HL-60 (cell line): ENCODE results near the gene TM7SF3.
"Not testable (repeated sequence)": the region's sequence is repeated elsewhere in the genome, so short reads cannot be mapped to it uniquely, and the experiment has no call there.

ENCODE experiments used
- DNase-seq, 2 experiments: peaks; one replicate each; pipeline ENCODE4 v3.0.0-alpha.2; 2010 to 2020; ENCODE audit warnings: low read depth in 1 of 2, low spot score in 1 of 2
- H3K27ac ChIP-seq: fragments of 250-450 bp; sonication (Bioruptor Pico); replicated peaks from 2 replicates; pipeline ENCODE4 v1.5.1; 2020; ENCODE audit warnings: mild to moderate bottlenecking, moderate library complexity
- H3K27me3 ChIP-seq: fragments of 250-450 bp; sonication (Bioruptor Pico); 2 replicates; pipeline ENCODE4 v1.5.1; 2021; ENCODE audit warnings: mild to moderate bottlenecking, moderate library complexity; ENCODE audit not compliant: insufficient read depth, poor library complexity, severe bottlenecking
- H3K4me3 ChIP-seq: replicated peaks from 2 replicates; pipeline ENCODE4 v1.5.1; 2011; ENCODE audit warnings: mild to moderate bottlenecking, control low read depth, low read length; ENCODE audit not compliant: insufficient read depth
- CTCF ChIP-seq: IDR thresholded peaks from one replicate; pipeline ENCODE4 v1.5.1; 2011; ENCODE audit warnings: low read length, control low read depth, inconsistent platforms; ENCODE audit not compliant: insufficient read depth
- GABPA ChIP-seq: IDR thresholded peaks from 2 replicates; pipeline ENCODE4 v1.6.1; 2012; ENCODE audit warnings: low read depth
- POLR2AphosphoS5 ChIP-seq: IDR thresholded peaks from 2 replicates; pipeline ENCODE4 v1.6.1; 2012; ENCODE audit warnings: low read depth
- SPI1 ChIP-seq: IDR thresholded peaks from 2 replicates; pipeline ENCODE4 v1.6.1; 2012; ENCODE audit warnings: low read depth, mild to moderate bottlenecking, borderline replicate concordance
- TF ChIP-seq, protein P1 (sequence below): IDR thresholded peaks from 2 replicates; pipeline ENCODE4 v1.6.1; 2012; ENCODE audit warnings: low read depth; ENCODE audit not compliant: insufficient replicate concordance

TM7SF3 gene

GRCh38 chr12:27018037-27018436 is 3.9 kb upstream of the TM7SF3 start:
- H3K4me3 ChIP-seq: no peak overlapping the region
- no peaks in the 10 kb centered on the region for H3K27me3 ChIP-seq
- TF ChIP-seq SPI1 (no peak), CTCF (no peak), GABPA (no peak), POLR2AphosphoS5 (no peak)
- TF ChIP-seq, protein P1, sequence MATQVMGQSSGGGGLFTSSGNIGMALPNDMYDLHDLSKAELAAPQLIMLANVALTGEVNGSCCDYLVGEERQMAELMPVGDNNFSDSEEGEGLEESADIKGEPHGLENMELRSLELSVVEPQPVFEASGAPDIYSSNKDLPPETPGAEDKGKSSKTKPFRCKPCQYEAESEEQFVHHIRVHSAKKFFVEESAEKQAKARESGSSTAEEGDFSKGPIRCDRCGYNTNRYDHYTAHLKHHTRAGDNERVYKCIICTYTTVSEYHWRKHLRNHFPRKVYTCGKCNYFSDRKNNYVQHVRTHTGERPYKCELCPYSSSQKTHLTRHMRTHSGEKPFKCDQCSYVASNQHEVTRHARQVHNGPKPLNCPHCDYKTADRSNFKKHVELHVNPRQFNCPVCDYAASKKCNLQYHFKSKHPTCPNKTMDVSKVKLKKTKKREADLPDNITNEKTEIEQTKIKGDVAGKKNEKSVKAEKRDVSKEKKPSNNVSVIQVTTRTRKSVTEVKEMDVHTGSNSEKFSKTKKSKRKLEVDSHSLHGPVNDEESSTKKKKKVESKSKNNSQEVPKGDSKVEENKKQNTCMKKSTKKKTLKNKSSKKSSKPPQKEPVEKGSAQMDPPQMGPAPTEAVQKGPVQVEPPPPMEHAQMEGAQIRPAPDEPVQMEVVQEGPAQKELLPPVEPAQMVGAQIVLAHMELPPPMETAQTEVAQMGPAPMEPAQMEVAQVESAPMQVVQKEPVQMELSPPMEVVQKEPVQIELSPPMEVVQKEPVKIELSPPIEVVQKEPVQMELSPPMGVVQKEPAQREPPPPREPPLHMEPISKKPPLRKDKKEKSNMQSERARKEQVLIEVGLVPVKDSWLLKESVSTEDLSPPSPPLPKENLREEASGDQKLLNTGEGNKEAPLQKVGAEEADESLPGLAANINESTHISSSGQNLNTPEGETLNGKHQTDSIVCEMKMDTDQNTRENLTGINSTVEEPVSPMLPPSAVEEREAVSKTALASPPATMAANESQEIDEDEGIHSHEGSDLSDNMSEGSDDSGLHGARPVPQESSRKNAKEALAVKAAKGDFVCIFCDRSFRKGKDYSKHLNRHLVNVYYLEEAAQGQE: no peak
- DNase-seq: peak in 1 of 2 experiments; percentile 37
- H3K27ac ChIP-seq: peak overlapping the region; percentile 95

DNA sequence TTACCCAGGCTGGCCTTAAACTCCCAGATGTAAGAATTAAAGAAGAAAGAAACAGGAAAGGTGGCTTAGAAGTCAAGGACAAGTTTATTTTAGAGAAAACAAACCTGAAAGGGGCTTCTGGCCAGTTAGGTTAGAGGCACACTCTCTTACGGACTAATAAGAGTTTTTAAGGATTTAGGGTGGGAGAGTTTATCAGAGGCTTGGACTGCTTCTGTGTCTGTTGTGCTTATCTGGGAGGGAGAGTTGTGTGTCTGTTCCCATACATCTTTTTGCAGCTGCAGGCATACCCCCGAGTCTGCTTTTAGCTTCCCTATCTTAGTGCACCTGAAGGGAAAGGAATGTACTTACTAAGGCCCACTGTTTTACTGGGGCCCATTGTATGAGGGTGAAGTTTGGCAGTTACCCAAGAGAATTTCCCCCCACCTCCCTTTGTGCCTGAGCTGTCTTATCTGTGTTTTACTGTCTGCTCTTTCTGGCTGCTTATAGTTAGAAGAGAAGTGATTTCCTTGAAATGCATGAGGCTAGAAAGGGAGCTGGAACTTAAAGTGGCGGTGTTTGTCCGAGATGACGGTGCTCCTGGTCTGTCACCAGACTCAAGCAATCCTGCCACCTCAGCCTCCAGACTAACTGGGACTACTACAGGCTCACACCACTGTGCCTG is 3.1 kb upstream of the TM7SF3 start:
- peak overlapping the region; percentile 95 for H3K27ac ChIP-seq
- DNase-seq, H3K27me3 ChIP-seq, H3K4me3 ChIP-seq: not testable (repeated sequence)

DNA sequence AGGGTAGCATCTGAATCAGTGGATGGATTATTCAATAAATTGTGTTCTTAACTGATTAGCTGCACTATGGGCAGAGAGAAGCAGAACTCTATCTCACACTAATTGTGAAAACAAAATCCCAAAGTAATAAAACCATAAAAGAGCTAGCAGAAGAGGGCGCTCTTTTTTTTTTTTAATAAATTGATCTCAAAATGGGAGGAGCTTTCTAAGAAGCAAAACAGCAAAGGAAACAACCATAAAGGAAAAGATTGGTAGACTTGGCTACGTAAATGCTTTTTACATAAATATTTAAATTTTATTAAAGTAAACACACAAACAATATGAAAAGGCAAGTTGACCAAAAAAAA is 1.5 kb upstream of the TM7SF3 start:
- Histone ChIP-seq H3K27me3 (no peaks in the 10 kb centered on the region), H3K4me3 (no peak overlapping the region), H3K27ac (peak overlapping the region; percentile 95)
- TF ChIP-seq POLR2AphosphoS5 (no peak), CTCF (peak; percentile 20)
- DNase-seq: peak in 1 of 2 experiments; percentile 31

DNA sequence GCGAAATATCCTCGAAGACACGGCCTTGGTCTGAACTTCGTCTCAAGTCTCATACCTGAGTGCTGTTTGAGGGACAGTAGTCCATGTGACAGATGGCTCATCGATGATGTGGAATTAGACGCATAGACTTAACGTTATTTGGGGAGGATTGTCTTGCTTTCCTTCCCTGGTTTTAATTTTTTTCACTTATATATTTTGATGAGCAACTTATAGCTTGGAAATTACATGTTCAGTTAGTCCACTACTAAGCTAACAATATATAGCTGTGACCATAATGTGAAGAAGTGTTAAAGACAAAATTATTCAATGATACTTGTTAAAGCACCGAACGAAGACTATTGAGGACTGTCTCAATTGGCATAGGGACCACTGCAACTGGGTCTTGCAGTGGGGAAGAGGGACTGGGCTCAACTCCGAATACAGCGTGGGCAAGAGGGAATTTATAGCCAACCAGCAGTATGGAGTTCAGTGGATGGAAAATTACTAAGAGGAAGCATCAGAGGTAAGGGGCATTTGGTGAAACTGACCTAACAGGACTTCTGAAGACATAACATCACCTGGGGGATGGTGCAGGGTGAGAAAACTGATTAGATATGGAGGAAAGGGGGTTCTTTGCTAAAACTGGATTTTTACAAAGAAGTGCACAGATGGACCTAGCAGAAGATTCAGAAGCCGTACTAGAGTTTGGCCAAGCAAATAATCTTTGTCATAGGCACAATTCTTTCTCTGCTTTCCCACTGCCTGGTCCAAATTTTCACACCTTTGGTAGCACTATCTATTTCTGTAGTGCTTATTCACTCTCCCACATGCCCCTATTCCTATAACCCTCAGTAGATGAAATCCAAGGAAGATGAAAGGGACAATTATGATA is 910 bp upstream of the TM7SF3 start:
- TF ChIP-seq POLR2AphosphoS5 (no peak; the same call in 1 of the 2 replicates), CTCF (no peak), GABPA (no peak), SPI1 (no peak)
- TF ChIP-seq, protein P1: no peak
- Histone ChIP-seq H3K4me3 (peak overlapping the region; percentile 31), H3K27ac (peak overlapping the region; percentile 95), H3K27me3 (no peaks in the 10 kb centered on the region)
- DNase-seq: peak in 1 of 2 experiments; percentile 21
